ENCODE data around the gene SHTN1. TPM values are rescaled to one million over a fixed set of nuclear protein-coding genes. Genes with fewer than 3 reads are reported as not detected.

The SHTN1 gene
- total and polyA plus RNA-seq, 2 of the 4 experiments (the other 2 are of a cell fraction) = 0.54 to 2.3 TPM

GRCh38 chr10:116833986-116834985 lies 170.7 kb downstream of the SHTN1 start:
- Histone ChIP-seq H2BK5ac (ENCODE audit: low read depth, low read length, poor library complexity, severe bottlenecking) (no peak overlapping the region), H2BK15ac (ENCODE audit: low read depth, low read length) (no peak overlapping the region), H4K8ac (ENCODE audit: low read depth in 2 of 2, low read length in 2 of 2) (no peak overlapping the region), H3K27ac (ENCODE audit: insufficient read depth, low read length) (no peak overlapping the region), H3K56ac (ENCODE audit: extremely low read depth, insufficient read depth, low read length) (no peak overlapping the region), H3K18ac (ENCODE audit: low read depth, low read length) (no peak overlapping the region), H3K9me3 (ENCODE audit: control insufficient read depth, insufficient read depth, low read length) (no peaks in the 10 kb centered on the region), H3K14ac (replicated peaks; ENCODE audit: low read depth, low read length) (no peak overlapping the region), H2BK20ac (ENCODE audit: low read depth, low read length) (no peak overlapping the region), H4K91ac (ENCODE audit: insufficient read depth, low read depth, low read length) (no peak overlapping the region), H3K27me3 (ENCODE audit: control insufficient read depth, insufficient read depth, low read length) (peaks cover 33% of the 10 kb centered on the region), H3K4me2 (ENCODE audit: low read depth, low read length) (no peak overlapping the region), H3K23ac (ENCODE audit: low read depth, low read length) (no peak overlapping the region), H4K5ac (ENCODE audit: low read depth, low read length) (no peak overlapping the region), H2BK120ac (ENCODE audit: low read depth, low read length) (no peak overlapping the region), H3K36me3 (ENCODE audit: control insufficient read depth, insufficient read depth, low read length) (no peaks in the 10 kb centered on the region), H3K9ac (ENCODE audit: low read depth, low read length) (no peak overlapping the region), H4K20me1 (ENCODE audit: insufficient read depth, low read length) (no peaks in the 10 kb centered on the region), H2AK9ac (replicated peaks; ENCODE audit: low read depth, low read length, poor library complexity) (no peak overlapping the region), H3K9me1 (ENCODE audit: insufficient read depth, low read length) (no peaks in the 10 kb centered on the region), H2AK5ac (ENCODE audit: low read depth, low read length) (no peak overlapping the region), H3K4me3 (ENCODE audit: insufficient read depth, low read depth, low read length) (no peak overlapping the region), H2AFZ (replicated peaks; ENCODE audit: low read length, poor library complexity) (no peak overlapping the region), H3K4me1 (ENCODE audit: control insufficient read depth, insufficient read depth, low read length) (no peaks in the 10 kb centered on the region), H3K4ac (ENCODE audit: low read depth, low read length) (no peak overlapping the region), H3K79me1 (ENCODE audit: low read depth in 1 of 2, low read length in 2 of 2) (no peaks in the 10 kb centered on the region)
- intact Hi-C loops (cut with micrococcal nuclease) = no loop called here
- POLR2A ChIA-PET (ENCODE audit: unreplicated experiment) = no interaction called here
- 40% methylated on average over 1 of the region's 17 CpGs; no CpG with 5 or more reads in 1 of the 2 experiments for WGBS, 2 experiments (ENCODE audit: extremely low coverage in 2 of 2, insufficient read length in 1 of 2)
- in situ Hi-C loops (cut with MboI; ENCODE audit: low sequenced_read_pairs) = no loop called here
- ATAC-seq (ENCODE audit: low read depth) (no peak), DNase-seq (no peak)
- no TSS peak for BruUV-seq (replicated peaks)
- CTCF ChIA-PET = no interaction called here
- dilution Hi-C loops (cut with HindIII; ENCODE audit: low sequenced_read_pairs, unreplicated experiment) = no loop called here
- TF ChIP-seq CHD1 (IDR thresholded peaks at IDR 0.05; ENCODE audit: low read depth, low read length) (no peak), BHLHE40 (IDR thresholded peaks at IDR 0.05; ENCODE audit: low read depth, low read length) (no peak), SMC3 (IDR thresholded peaks at IDR 0.05; ENCODE audit: low read depth, low read length) (no peak), FOS (IDR thresholded peaks at IDR 0.05; ENCODE audit: low read depth, low read length) (no peak), USF2 (IDR thresholded peaks at IDR 0.05; ENCODE audit: low read depth, low read length) (no peak), MAFK (IDR thresholded peaks at IDR 0.05; ENCODE audit: low read depth, low read length) (no peak), NFE2L2 (IDR thresholded peaks at IDR 0.05; ENCODE audit: low read depth, low read length) (no peak), MXI1 (IDR thresholded peaks at IDR 0.05; ENCODE audit: borderline replicate concordance, low read depth, low read length) (no peak), RAD21 (IDR thresholded peaks at IDR 0.05; ENCODE audit: low read length) (no peak), RCOR1 (IDR thresholded peaks at IDR 0.05; ENCODE audit: insufficient replicate concordance, low read length) (no peak), MAZ (IDR thresholded peaks at IDR 0.05; ENCODE audit: borderline replicate concordance, low read depth, low read length) (no peak), CEBPB (IDR thresholded peaks at IDR 0.05; ENCODE audit: low read depth, low read length) (no peak), RFX5 (IDR thresholded peaks at IDR 0.05; ENCODE audit: low read depth, low read length) (no peak), POLR2A (IDR thresholded peaks at IDR 0.05; ENCODE audit: low read depth, low read length) (no peak), ELK1 (IDR thresholded peaks at IDR 0.05; ENCODE audit: borderline replicate concordance, low read depth, low read length) (no peak)
